22Rv1 (cell line): Measurements from ENCODE around the gene AP1S2.

ENCODE experiments used
- CTCF ChIP-seq: fragments of 450-650 bp; IDR thresholded peaks from 2 replicates; pipeline ENCODE4 v1.5.1; 2017; ENCODE audit warnings: mild to moderate bottlenecking
- ZFX ChIP-seq: fragments of 450-650 bp; IDR thresholded peaks from 2 replicates; pipeline ENCODE4 v1.6.1; 2017; ENCODE audit warnings: antibody characterized with exemption, borderline replicate concordance

- TF ChIP-seq CTCF (no peak), ZFX (no peak)
Observed at GRCh38 chrX:15856222-15856587, 1.6 kb upstream of the AP1S2 start.
